ENCODE results near the gene SLC27A5. TPM values are rescaled to one million over a fixed set of nuclear protein-coding genes. Genes with fewer than 3 reads are reported as not detected.

Gene SLC27A5
- total and polyA plus RNA-seq, 2 of the 13 experiments (the other 11 are each of a cell fraction or from before 2014, with no cell fraction given), result 30.3 to 40.2 TPM

GRCh38 chr19:58558623-58559274 is 47.0 kb upstream of the SLC27A5 start (continued):
- TF ChIP-seq CREB3 (CRISPR knock-in tag; IDR thresholded peaks at IDR 0.05), result no peak
- no peak; the same call in 1 of the 2 replicates for TF ChIP-seq ATAD3A (CRISPR knock-in tag; IDR thresholded peaks at IDR 0.05)
- peak; percentile 27 for TF ChIP-seq AGO1 (IDR thresholded peaks at IDR 0.05; ENCODE audit: low read depth, low read length, poor library complexity, severe bottlenecking)
- TF ChIP-seq NR3C1 (CRISPR knock-in tag; IDR thresholded peaks at IDR 0.05), result no peak
- TF ChIP-seq, protein P1, sequence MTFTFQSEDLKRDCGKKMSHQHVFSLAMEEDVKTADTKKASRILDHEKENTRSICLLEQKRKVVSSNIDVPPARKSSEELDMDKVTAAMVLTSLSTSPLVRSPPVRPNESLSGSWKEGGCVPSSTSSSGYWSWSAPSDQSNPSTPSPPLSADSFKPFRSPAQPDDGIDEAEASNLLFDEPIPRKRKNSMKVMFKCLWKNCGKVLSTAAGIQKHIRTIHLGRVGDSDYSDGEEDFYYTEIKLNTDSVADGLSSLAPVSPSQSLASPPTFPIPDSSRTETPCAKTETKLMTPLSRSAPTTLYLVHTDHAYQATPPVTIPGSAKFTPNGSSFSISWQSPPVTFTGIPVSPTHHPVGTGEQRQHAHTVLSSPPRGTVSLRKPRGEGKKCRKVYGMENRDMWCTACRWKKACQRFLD (CRISPR knock-in tag; IDR thresholded peaks at IDR 0.05; ENCODE audit: borderline replicate concordance), result peak; percentile 51; the same call in 1 of the 2 replicates
- TF ChIP-seq ISX (CRISPR knock-in tag; conservative IDR thresholded peaks at IDR 0.05), result peak; percentile 84; the same call in 1 of the 2 replicates
- peak; percentile 80; the same call in 1 of the 2 replicates for TF ChIP-seq ZFP90 (CRISPR knock-in tag; IDR thresholded peaks at IDR 0.05; ENCODE audit: borderline replicate concordance)
- TF ChIP-seq ZNF512B (CRISPR knock-in tag; IDR thresholded peaks at IDR 0.05; ENCODE audit: borderline replicate concordance), result no peak
- peak; percentile 75; the same call in 1 of the 2 replicates for TF ChIP-seq ZNF879 (CRISPR knock-in tag; IDR thresholded peaks at IDR 0.05)
- 0 out of 2 replicates have a peak, but pooled peaks have one; percentile 15 for TF ChIP-seq ZNF598 (CRISPR knock-in tag; IDR thresholded peaks at IDR 0.05; ENCODE audit: borderline replicate concordance)
- no peak for TF ChIP-seq SAFB2 (CRISPR knock-in tag; IDR thresholded peaks at IDR 0.05; ENCODE audit: borderline replicate concordance, low read depth)
- 0 out of 2 replicates have a peak, but pooled peaks have one; percentile 11 for TF ChIP-seq ZNF556 (CRISPR knock-in tag; IDR thresholded peaks at IDR 0.05; ENCODE audit: borderline replicate concordance)
- peak; percentile 73; the same call in 1 of the 2 replicates for TF ChIP-seq GFI1 (CRISPR knock-in tag; IDR thresholded peaks at IDR 0.05; ENCODE audit: borderline replicate concordance)
- TF ChIP-seq ZNF616 (CRISPR knock-in tag; IDR thresholded peaks at IDR 0.05; ENCODE audit: low read depth), result peak; percentile 22; the same call in 1 of the 2 replicates
- TF ChIP-seq, protein P2, sequence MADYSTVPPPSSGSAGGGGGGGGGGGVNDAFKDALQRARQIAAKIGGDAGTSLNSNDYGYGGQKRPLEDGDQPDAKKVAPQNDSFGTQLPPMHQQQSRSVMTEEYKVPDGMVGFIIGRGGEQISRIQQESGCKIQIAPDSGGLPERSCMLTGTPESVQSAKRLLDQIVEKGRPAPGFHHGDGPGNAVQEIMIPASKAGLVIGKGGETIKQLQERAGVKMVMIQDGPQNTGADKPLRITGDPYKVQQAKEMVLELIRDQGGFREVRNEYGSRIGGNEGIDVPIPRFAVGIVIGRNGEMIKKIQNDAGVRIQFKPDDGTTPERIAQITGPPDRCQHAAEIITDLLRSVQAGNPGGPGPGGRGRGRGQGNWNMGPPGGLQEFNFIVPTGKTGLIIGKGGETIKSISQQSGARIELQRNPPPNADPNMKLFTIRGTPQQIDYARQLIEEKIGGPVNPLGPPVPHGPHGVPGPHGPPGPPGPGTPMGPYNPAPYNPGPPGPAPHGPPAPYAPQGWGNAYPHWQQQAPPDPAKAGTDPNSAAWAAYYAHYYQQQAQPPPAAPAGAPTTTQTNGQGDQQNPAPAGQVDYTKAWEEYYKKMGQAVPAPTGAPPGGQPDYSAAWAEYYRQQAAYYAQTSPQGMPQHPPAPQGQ (CRISPR knock-in tag; IDR thresholded peaks at IDR 0.05; ENCODE audit: borderline replicate concordance), result no peak
- TF ChIP-seq ZNF652 (CRISPR knock-in tag; IDR thresholded peaks at IDR 0.05; ENCODE audit: borderline replicate concordance, low read depth), result no peak
- TF ChIP-seq, protein P3, sequence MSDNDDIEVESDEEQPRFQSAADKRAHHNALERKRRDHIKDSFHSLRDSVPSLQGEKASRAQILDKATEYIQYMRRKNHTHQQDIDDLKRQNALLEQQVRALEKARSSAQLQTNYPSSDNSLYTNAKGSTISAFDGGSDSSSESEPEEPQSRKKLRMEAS (IDR thresholded peaks at IDR 0.05), result peak; percentile 76; the same call in 1 of the 2 replicates
- TF ChIP-seq, protein P4, sequence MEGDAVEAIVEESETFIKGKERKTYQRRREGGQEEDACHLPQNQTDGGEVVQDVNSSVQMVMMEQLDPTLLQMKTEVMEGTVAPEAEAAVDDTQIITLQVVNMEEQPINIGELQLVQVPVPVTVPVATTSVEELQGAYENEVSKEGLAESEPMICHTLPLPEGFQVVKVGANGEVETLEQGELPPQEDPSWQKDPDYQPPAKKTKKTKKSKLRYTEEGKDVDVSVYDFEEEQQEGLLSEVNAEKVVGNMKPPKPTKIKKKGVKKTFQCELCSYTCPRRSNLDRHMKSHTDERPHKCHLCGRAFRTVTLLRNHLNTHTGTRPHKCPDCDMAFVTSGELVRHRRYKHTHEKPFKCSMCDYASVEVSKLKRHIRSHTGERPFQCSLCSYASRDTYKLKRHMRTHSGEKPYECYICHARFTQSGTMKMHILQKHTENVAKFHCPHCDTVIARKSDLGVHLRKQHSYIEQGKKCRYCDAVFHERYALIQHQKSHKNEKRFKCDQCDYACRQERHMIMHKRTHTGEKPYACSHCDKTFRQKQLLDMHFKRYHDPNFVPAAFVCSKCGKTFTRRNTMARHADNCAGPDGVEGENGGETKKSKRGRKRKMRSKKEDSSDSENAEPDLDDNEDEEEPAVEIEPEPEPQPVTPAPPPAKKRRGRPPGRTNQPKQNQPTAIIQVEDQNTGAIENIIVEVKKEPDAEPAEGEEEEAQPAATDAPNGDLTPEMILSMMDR (CRISPR knock-in tag; IDR thresholded peaks at IDR 0.05), result 0 out of 2 replicates have a peak, but pooled peaks have one; percentile 9

Data from HepG2 (cell line).